GM13977 (cell line): ENCODE data around the gene CRADD.

ENCODE experiments used
- DNase-seq: peaks from one replicate; pipeline ENCODE4 v3.0.0; 2012; ENCODE audit warnings: low spot score
- in situ Hi-C: fragments of 300-500 bp; cut with MboI; formaldehyde crosslinking; loops from one replicate; pipeline ENCODE4 v1.12.0; 2022; ENCODE audit warnings: low sequenced_read_pairs, low pct_unique_long_range_greater_than_20kb, mixed read lengths, inconsistent platforms; ENCODE audit not compliant: unreplicated experiment
- TF ChIP-seq, protein P1 (sequence below): IDR thresholded peaks from 2 replicates; pipeline ENCODE4 v1.5.1; 2012; ENCODE audit warnings: mild to moderate bottlenecking, control low read depth; ENCODE audit not compliant: insufficient read depth; ENCODE audit errors: extremely low read depth, missing control alignments

The CRADD gene

DNA sequence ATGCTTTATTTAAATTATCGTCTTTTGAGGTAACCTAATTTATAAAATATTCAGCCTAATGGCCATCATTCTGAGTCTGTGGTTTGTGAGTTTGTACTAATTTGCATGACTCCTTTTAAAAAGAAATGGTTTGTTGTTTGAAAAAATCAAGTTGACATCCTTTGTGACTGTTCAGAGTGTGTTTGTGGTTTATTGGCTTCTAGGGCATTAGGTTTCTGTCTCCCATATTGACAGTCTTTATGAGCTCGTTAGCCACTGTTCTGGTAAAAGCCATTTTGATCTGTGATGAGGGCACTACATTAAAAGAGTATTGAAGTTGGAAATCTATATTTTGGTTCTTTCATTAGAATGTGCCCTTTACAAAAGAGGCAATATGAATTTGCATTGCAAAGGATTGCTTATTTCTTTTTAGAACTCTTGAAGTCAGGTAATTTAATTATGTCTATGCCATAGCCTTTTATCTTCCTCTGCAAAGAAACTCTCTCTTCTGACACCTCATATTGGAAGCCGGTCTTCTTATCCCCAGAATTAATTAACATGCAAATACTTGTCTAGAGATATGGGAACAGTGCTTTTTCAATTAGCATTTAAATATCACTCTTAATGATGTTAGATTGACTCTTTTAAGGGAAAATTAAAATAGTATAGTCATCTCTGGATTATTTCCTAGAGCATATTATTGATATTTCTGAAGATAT, 95.0 kb downstream of the CRADD start:
- in situ Hi-C loops, result loop anchor here (25.0 kb wide), 1 partner anchor 315 kb away; no protein-coding TSS in a partner anchor
- DNase-seq, result no peak
- TF ChIP-seq, protein P1, sequence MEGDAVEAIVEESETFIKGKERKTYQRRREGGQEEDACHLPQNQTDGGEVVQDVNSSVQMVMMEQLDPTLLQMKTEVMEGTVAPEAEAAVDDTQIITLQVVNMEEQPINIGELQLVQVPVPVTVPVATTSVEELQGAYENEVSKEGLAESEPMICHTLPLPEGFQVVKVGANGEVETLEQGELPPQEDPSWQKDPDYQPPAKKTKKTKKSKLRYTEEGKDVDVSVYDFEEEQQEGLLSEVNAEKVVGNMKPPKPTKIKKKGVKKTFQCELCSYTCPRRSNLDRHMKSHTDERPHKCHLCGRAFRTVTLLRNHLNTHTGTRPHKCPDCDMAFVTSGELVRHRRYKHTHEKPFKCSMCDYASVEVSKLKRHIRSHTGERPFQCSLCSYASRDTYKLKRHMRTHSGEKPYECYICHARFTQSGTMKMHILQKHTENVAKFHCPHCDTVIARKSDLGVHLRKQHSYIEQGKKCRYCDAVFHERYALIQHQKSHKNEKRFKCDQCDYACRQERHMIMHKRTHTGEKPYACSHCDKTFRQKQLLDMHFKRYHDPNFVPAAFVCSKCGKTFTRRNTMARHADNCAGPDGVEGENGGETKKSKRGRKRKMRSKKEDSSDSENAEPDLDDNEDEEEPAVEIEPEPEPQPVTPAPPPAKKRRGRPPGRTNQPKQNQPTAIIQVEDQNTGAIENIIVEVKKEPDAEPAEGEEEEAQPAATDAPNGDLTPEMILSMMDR, result no peak

DNA sequence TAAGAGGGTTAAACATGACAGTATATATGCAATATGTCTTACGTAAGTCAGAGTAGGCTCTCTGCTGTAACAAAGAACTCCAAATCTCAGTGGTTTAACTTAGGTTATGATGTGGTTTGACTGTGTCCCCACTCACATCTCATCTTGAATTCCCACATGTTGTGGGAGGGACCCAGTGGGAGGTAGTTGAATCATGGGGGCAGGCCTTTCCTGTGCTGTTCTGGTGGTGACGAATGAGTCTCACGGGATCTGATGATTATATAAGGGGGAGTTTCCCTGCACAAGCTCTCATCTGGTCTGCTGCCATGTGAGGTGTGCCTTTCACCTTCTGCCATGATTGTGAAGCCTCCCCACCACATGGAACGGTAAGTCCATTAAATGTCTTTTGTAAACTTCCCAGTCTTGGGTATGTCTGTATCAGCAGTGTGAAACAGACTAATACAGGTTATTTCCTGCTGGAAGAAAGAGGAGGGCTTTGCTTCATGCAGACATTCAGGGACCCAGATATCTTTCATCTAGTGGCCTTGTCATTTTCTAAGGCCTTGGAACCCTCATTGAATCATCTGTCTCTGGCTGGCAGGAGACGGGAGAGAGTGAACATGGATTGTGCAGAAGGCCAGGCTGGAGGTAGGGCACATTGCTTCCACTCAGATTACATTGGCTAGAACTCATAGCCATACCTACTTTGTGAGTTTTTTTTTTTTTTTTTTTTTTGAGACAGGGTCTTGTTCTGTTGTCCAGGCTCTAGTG, 96.1 kb downstream of the CRADD start:
- DNase-seq, result no peak
- in situ Hi-C loops, result loop anchor here (25.0 kb wide), 1 partner anchor 314 kb away; no protein-coding TSS in a partner anchor
- TF ChIP-seq, protein P1, result no peak

DNA sequence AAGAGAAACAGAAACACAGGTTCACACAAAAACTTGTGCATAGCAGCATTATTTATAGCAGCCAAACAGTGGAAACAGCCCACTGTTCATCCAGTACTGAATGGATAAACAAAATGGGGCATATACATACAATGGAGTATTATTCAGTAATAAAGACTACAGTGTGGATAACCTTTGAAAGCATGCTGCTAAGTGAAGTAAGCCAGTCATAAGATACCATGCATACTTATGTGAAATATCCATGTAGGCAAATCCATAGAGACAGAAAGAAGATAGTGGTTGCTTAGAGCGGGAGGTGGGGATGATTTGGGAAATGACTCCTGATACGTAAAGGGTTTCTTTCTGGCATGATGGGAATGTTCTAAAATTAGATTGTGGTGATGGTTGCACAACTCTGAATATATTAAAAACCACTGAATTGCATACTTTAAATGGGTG, 99.4 kb downstream of the CRADD start:
- TF ChIP-seq, protein P1, result no peak
- no peak for DNase-seq
- in situ Hi-C loops, result no loop called here

DNA sequence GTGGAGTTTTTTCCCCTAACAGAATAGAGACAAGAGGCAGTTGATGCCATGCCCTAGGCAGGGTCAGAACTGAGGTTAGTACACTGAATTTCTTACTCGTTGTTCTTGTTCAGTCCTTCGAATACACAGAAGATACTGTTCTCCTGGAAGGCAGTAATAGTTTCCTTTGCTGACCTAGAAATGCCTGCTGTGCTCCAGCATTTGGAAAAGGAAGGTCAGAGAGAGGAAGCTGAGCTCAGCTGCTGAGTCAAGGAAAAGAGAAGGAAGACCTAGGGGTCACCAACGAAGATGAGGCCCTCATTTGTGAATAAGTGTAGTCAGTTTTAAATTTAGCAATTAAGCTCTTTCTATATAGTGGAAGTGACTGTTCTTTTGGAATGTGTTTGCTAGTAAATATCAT, 100.1 kb downstream of the CRADD start:
- TF ChIP-seq, protein P1, result no peak
- in situ Hi-C loops, result no loop called here

DNA sequence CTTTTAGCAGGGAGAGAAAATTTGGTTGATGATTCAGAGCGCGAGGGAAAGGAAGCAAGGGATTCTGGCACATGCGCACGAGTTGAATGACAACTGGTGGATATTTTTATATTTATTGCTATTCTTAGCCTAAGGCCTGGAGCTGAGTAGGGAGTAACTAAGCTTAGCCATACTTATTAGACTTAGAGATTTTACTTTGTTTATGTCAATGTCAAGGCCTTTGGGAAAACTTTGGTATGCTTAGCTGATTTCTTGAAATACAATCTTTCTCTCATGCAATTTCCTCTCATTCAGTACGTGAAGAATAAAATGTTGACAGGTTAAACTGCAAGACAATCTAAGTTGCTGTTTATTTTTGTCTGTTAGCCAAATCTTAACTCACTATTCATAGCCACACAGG, 101.1 kb downstream of the CRADD start:
- TF ChIP-seq, protein P1, result no peak
- in situ Hi-C loops, result no loop called here
- DNase-seq, result no peak

More for the DNA sequence above, 100.1 kb downstream of the CRADD start:
- DNase-seq, result no peak

DNA sequence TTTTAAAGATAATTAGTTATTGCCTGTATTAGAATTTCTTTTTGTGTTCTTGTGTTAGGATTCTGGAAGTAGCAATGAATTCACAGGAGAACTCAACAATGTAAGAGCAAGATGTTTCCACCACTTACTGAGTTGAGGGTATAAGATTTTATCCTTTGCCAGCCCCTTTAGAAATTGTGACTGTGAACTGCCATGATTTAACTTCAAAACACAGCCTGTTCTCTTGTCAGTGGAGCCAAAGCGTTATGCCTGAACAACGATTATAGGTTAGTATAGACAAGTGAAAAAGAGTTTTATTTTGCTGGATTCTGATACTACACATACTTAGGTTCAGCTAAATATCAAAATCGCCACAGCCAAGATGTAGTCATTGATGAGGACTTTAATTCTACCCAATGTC, 101.6 kb downstream of the CRADD start:
- DNase-seq, result no peak
- in situ Hi-C loops, result no loop called here
- TF ChIP-seq, protein P1, result no peak
